Activated naive CD4-positive, alpha-beta T cell (primary cell): Measurements from ENCODE around the gene AOPEP.

Experiments
- DNase-seq, 4 experiments: peaks; one replicate each; lab custom pipeline; 2025; lab: John Stamatoyannopoulos, UW

The AOPEP gene

GRCh38 chr9:95116002-95116807 lies 389.7 kb downstream of the AOPEP start:
- DNase-seq, result no peak

- no peak for DNase-seq
These were observed 390.3 kb downstream of the AOPEP start for GRCh38 chr9:95116808-95117204.

- no peak for DNase-seq
These were observed 392.1 kb downstream of the AOPEP start for GRCh38 chr9:95118596-95118995.

- no peak for DNase-seq
These were observed 394.4 kb downstream of the AOPEP start for GRCh38 chr9:95120781-95121370.

GRCh38 chr9:95124582-95125367 lies 398.3 kb downstream of the AOPEP start:
- DNase-seq, result no peak

- no peak for DNase-seq
These were observed 399.2 kb downstream of the AOPEP start for GRCh38 chr9:95125652-95126051.

GRCh38 chr9:95126739-95127138 lies 400.2 kb downstream of the AOPEP start:
- DNase-seq, result no peak

GRCh38 chr9:95127249-95128176 lies 401.0 kb downstream of the AOPEP start:
- DNase-seq, result peak; percentile 8 to 70 (median 42)

GRCh38 chr9:95128177-95128524 lies 401.7 kb downstream of the AOPEP start:
- DNase-seq, result no peak

- no peak for DNase-seq
These were observed 403.2 kb downstream of the AOPEP start for GRCh38 chr9:95129476-95130291.

- no peak for DNase-seq
These were observed 404.0 kb downstream of the AOPEP start for GRCh38 chr9:95130484-95130883.

- peak in 2 of 4 experiments; percentile 13 to 15 for DNase-seq
These were observed 404.8 kb downstream of the AOPEP start for GRCh38 chr9:95131023-95131943.

- no peak for DNase-seq
These were observed 406.1 kb downstream of the AOPEP start for GRCh38 chr9:95132366-95133324.

GRCh38 chr9:95133325-95133705 lies 406.8 kb downstream of the AOPEP start:
- DNase-seq, result no peak

- no peak for DNase-seq
These were observed 408.0 kb downstream of the AOPEP start for GRCh38 chr9:95134457-95134881.

GRCh38 chr9:95135756-95136155 lies 409.3 kb downstream of the AOPEP start:
- DNase-seq, result no peak
